HCT116 (cell line): ENCODE results near the gene SIGLEC5. TPM values are rescaled to one million over a fixed set of nuclear protein-coding genes. Genes with fewer than 3 reads are reported as not detected.

Source experiments
- ATAC-seq: fragments of 200-7000 bp; cut with Tn5 transposase; 2 replicates; pipeline ENCODE4 v1.9.1; 2020; ENCODE audit warnings: mild to moderate bottlenecking, moderate library complexity
- BruUV-seq: library from RNA; stranded (reverse); fragments of 400-500 nt; replicated peaks from 2 replicates; lab custom pipeline; 2021; lab: Mats Ljungman, UMichigan
- CTCF ChIA-PET: fragments of 300-600 bp; sonication (Branson Sonifier 250); formaldehyde crosslinking; loops from one replicate; lab custom pipeline; 2021; ENCODE audit warnings: antibody characterized with exemption; lab: Charles Lee
- POLR2A ChIA-PET: fragments of 300-600, 350-600 bp; sonication (Branson Sonifier 250); formaldehyde crosslinking; loops from one replicate; lab custom pipeline; 2021; ENCODE audit warnings: antibody characterized with exemption; lab: Charles Lee
- RAD21 ChIA-PET, 2 experiments: fragments of 300-600 bp; sonication (Branson Sonifier 250); formaldehyde crosslinking; loops; one replicate each; lab custom pipeline; 2023; ENCODE audit warnings: low total read pairs in 2 of 2; ENCODE audit not compliant: uncharacterized antibody in 2 of 2, unreplicated experiment in 2 of 2, low non-redundant PET in 1 of 2; lab: Charles Lee
- DNase-seq: peaks from one replicate; pipeline ENCODE4 v3.0.0-alpha.2; 2010; ENCODE audit warnings: low read depth, low spot score
- H2AFZ ChIP-seq: fragments of 200-600 bp; shearing (Covaris generic), sonication (generic); 2 replicates; pipeline ENCODE4 v1.6.1; 2017; ENCODE audit warnings: low read depth, mixed run types, mixed read lengths, antibody characterized with exemption, low read length; ENCODE audit not compliant: poor library complexity, severe bottlenecking
- H3K27ac ChIP-seq: 2 replicates; pipeline ENCODE4 v1.5.1; 2012; ENCODE audit warnings: low read depth, low read length
- H3K27me3 ChIP-seq: fragments of 200-600 bp; sonication (generic); 2 replicates; pipeline ENCODE4 v1.6.1; 2016; ENCODE audit warnings: mixed run types, low read length, mixed read lengths; ENCODE audit not compliant: insufficient read depth
- H3K36me3 ChIP-seq, 2 experiments: fragments of 200-500 bp in 1 of 2; fragments of 200-600 bp in 1 of 2; sonication (Bioruptor generic) in 1 of 2; sonication (generic) in 1 of 2; 2 replicates each; pipeline versions ENCODE4 v1.5.1 to v1.6.1; 2014 to 2016; ENCODE audit warnings: low read length in 2 of 2, inconsistent platforms in 1 of 2, mixed read lengths in 1 of 2, mixed run types in 1 of 2; ENCODE audit not compliant: insufficient read depth in 2 of 2, control insufficient read depth in 1 of 2
- H3K4me1 ChIP-seq, 2 experiments: fragments of 200-600 bp in 1 of 2; sonication (generic) in 1 of 2; 2 replicates each; pipeline versions ENCODE4 v1.5.1 to v1.6.1; 2012 to 2017; ENCODE audit warnings: low read length in 2 of 2, inconsistent platforms in 1 of 2, mild to moderate bottlenecking in 1 of 2, mixed read lengths in 1 of 2, mixed run types in 1 of 2, moderate library complexity in 1 of 2; ENCODE audit not compliant: insufficient read depth in 2 of 2, control insufficient read depth in 1 of 2
- H3K4me2 ChIP-seq: fragments of 200-600 bp; sonication (generic); 2 replicates; pipeline ENCODE4 v1.6.1; 2017; ENCODE audit warnings: mixed run types, low read length, mixed read lengths
- H3K4me3 ChIP-seq, 2 experiments: fragments of 200-600 bp in 1 of 2; sonication (generic) in 1 of 2; replicated peaks in 1 of 2; 2 replicates each; pipeline ENCODE4 v1.5.1; 2011 to 2016; ENCODE audit warnings: low read length in 2 of 2, control low read depth in 1 of 2, low read depth in 1 of 2, mild to moderate bottlenecking in 1 of 2, mixed read lengths in 1 of 2, mixed run types in 1 of 2
- H3K79me2 ChIP-seq: fragments of 200-600 bp; sonication (generic); 2 replicates; pipeline ENCODE4 v1.6.1; 2017; ENCODE audit warnings: mild to moderate bottlenecking, mixed run types, low read length, moderate library complexity, mixed read lengths; ENCODE audit not compliant: insufficient read depth
- H3K9ac ChIP-seq: fragments of 200-600 bp; sonication (generic); 2 replicates; pipeline ENCODE4 v1.6.1; 2016; ENCODE audit warnings: low read length, mixed read lengths
- H3K9me2 ChIP-seq: fragments of 200-600 bp; sonication (generic), shearing (Covaris generic); 2 replicates; pipeline ENCODE4 v1.6.1; 2017; ENCODE audit warnings: mixed run types, mild to moderate bottlenecking, moderate library complexity; ENCODE audit not compliant: insufficient read depth
- H3K9me3 ChIP-seq, 2 experiments: fragments of 200-500 bp in 1 of 2; fragments of 200-600 bp in 1 of 2; sonication (Bioruptor generic) in 1 of 2; sonication (generic) in 1 of 2; 2 replicates each; pipeline ENCODE4 v1.6.1; 2014 to 2017; ENCODE audit warnings: low read length in 2 of 2, mixed read lengths in 2 of 2, inconsistent platforms in 1 of 2, low read depth in 1 of 2, mild to moderate bottlenecking in 1 of 2, mixed run types in 1 of 2, moderate library complexity in 1 of 2; ENCODE audit not compliant: control insufficient read depth in 1 of 2, insufficient read depth in 1 of 2
- H4K20me1 ChIP-seq: fragments of 200-600 bp; sonication (generic), shearing (Covaris generic); 2 replicates; pipeline ENCODE4 v1.6.1; 2017; ENCODE audit warnings: mixed run types, mild to moderate bottlenecking, moderate library complexity; ENCODE audit not compliant: insufficient read depth
- CBX3 ChIP-seq: IDR thresholded peaks from 2 replicates; pipeline ENCODE4 v1.6.1; 2012; ENCODE audit warnings: low read depth
- CEBPB ChIP-seq: IDR thresholded peaks from 2 replicates; pipeline ENCODE4 v1.6.1; 2012; ENCODE audit warnings: low read depth
- EGR1 ChIP-seq: IDR thresholded peaks from 2 replicates; pipeline ENCODE4 v1.6.1; 2012; ENCODE audit warnings: low read depth
- ELF1 ChIP-seq: IDR thresholded peaks from 2 replicates; pipeline ENCODE4 v1.6.1; 2012; ENCODE audit warnings: low read depth, borderline replicate concordance
- EZH2 ChIP-seq: fragments of 200-600 bp; sonication (generic); IDR thresholded peaks from 2 replicates; pipeline ENCODE4 v1.6.1; 2017; ENCODE audit warnings: antibody characterized with exemption, mixed run types
- EZH2phosphoT487 ChIP-seq: fragments of 200-600 bp; IDR thresholded peaks from 2 replicates; pipeline ENCODE4 v1.6.1; 2018; ENCODE audit warnings: antibody characterized with exemption, borderline replicate concordance
- POLR2A ChIP-seq: IDR thresholded peaks from 2 replicates; pipeline ENCODE4 v1.7.0; 2011; ENCODE audit warnings: borderline replicate concordance; ENCODE audit not compliant: insufficient read depth, insufficient read length; ENCODE audit errors: extremely low read depth
- RAD21 ChIP-seq: IDR thresholded peaks from 2 replicates; pipeline ENCODE4 v1.6.1; 2012; ENCODE audit warnings: low read depth, mild to moderate bottlenecking
- SIN3A ChIP-seq: IDR thresholded peaks from 2 replicates; pipeline ENCODE4 v1.6.1; 2012; ENCODE audit warnings: low read depth
- YY1 ChIP-seq: IDR thresholded peaks from 2 replicates; pipeline ENCODE4 v1.6.1; 2011; ENCODE audit warnings: low read length, low read depth, moderate library complexity, mild to moderate bottlenecking; ENCODE audit not compliant: insufficient replicate concordance; ENCODE audit errors: extremely low read depth
- ZFX ChIP-seq: fragments of 450-650 bp; IDR thresholded peaks from 2 replicates; pipeline ENCODE4 v1.6.1; 2017
- intact Hi-C: fragments of 100-400 bp; cut with micrococcal nuclease; formaldehyde crosslinking; loops from 2 replicates; pipeline ENCODE4 v1.10.0; 2022
- total RNA-seq: library from RNA; stranded (reverse); gene quantifications from one replicate; pipeline ENCODE4 v1.2.1, GENCODE V29; 2021; ENCODE audit not compliant: unreplicated experiment
- TF ChIP-seq, protein P1 (sequence below): IDR thresholded peaks from 2 replicates; pipeline ENCODE4 v1.6.1; 2011; ENCODE audit warnings: mild to moderate bottlenecking, low read length, moderate library complexity; ENCODE audit not compliant: insufficient replicate concordance; ENCODE audit errors: extremely low read depth

The SIGLEC5 gene
- total RNA-seq, 1 experiment from 2014 or later, result not detected

DNA sequence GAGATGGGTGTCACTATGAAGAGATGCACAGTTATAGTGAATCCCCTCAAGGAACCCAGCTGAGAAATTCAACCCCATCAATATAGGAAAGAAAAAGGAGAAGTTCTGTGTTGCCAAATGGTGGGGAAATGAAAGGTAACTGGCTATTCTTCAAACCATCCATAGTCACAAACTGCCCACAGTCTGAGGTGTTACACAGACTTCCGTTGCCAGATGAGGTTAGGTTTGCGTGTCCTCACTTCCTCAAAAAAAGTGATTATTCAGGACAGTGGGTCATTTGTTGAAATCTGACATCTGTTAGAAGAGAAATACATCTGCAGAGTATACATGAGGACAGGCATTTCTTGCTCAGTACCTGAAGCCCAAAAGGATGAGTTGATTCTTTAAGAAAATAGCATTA lies 9.0 kb downstream of the SIGLEC5 start:
- DNase-seq (no peak), ATAC-seq (no peak)
- no peak for TF ChIP-seq SIN3A
- TF ChIP-seq RAD21, result no peak
- TF ChIP-seq EZH2phosphoT487, result no peak
- no peak for TF ChIP-seq POLR2A
- no peak for TF ChIP-seq CBX3
- no peak for TF ChIP-seq ZFX
- no peak for TF ChIP-seq EGR1
- Histone ChIP-seq H3K4me2 (no peak overlapping the region), H3K79me2 (no peaks in the 10 kb centered on the region), H3K27me3 (peaks cover 20% of the 10 kb centered on the region), H3K27ac (no peak overlapping the region), H3K9ac (no peak overlapping the region), H3K36me3 (no peaks in the 10 kb centered on the region), H3K4me3 (no peak overlapping the region), H2AFZ (no peak overlapping the region), H3K9me2 (no peaks in the 10 kb centered on the region), H3K4me1 (no peaks in the 10 kb centered on the region), H4K20me1 (no peaks in the 10 kb centered on the region), H3K9me3 (no peaks in the 10 kb centered on the region)
- ChIA-PET CTCF (interaction anchor here (1.5 kb wide), 1 partner anchor 146 kb away, joined by 3 read pairs; no protein-coding TSS in a partner anchor), RAD21 (no interaction called here), POLR2A (no interaction called here)
- intact Hi-C loops, result no loop called here
- no TSS peak for BruUV-seq

- ATAC-seq (no peak), DNase-seq (no peak)
- Histone ChIP-seq H3K79me2 (no peaks in the 10 kb centered on the region), H3K4me2 (no peak overlapping the region), H3K9me2 (no peaks in the 10 kb centered on the region), H3K9ac (no peak overlapping the region), H3K36me3 (no peaks in the 10 kb centered on the region), H3K4me1 (no peaks in the 10 kb centered on the region), H3K4me3 (no peak overlapping the region), H2AFZ (no peak overlapping the region), H3K9me3 (no peaks in the 10 kb centered on the region), H4K20me1 (no peaks in the 10 kb centered on the region), H3K27ac (no peak overlapping the region), H3K27me3 (peaks cover 51% of the 10 kb centered on the region)
- BruUV-seq, result no TSS peak
- ChIA-PET CTCF (interaction anchor here (1.6 kb wide), 1 partner anchor 41 kb away, joined by 5 read pairs; no protein-coding TSS in a partner anchor), RAD21 (no interaction called here), POLR2A (no interaction called here)
- TF ChIP-seq ELF1 (no peak), CEBPB (no peak), EZH2phosphoT487 (no peak), YY1 (no peak), EZH2 (no peak)
- TF ChIP-seq, protein P1, sequence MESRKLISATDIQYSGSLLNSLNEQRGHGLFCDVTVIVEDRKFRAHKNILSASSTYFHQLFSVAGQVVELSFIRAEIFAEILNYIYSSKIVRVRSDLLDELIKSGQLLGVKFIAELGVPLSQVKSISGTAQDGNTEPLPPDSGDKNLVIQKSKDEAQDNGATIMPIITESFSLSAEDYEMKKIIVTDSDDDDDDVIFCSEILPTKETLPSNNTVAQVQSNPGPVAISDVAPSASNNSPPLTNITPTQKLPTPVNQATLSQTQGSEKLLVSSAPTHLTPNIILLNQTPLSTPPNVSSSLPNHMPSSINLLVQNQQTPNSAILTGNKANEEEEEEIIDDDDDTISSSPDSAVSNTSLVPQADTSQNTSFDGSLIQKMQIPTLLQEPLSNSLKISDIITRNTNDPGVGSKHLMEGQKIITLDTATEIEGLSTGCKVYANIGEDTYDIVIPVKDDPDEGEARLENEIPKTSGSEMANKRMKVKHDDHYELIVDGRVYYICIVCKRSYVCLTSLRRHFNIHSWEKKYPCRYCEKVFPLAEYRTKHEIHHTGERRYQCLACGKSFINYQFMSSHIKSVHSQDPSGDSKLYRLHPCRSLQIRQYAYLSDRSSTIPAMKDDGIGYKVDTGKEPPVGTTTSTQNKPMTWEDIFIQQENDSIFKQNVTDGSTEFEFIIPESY, result no peak
- intact Hi-C loops, result no loop called here
Measured at GRCh38 chr19:51615991-51616390, 14.2 kb downstream of the SIGLEC5 start.
